ENCODE measurements around the gene PPIG.
"Not testable (repeated sequence)": the region's sequence is repeated elsewhere in the genome, so short reads cannot be mapped to it uniquely, and the experiment has no call there.

- TF ChIP-seq MAX (IDR thresholded peaks at IDR 0.05); CTCF (IDR thresholded peaks at IDR 0.05; ENCODE audit: low read depth, low read length, missing input control); RXRA (IDR thresholded peaks at IDR 0.05); REST (IDR thresholded peaks at IDR 0.05); RAD21 (IDR thresholded peaks at IDR 0.05): not testable (repeated sequence)
Observed at GRCh38 chr2:169686825-169687224, 102.7 kb downstream of the PPIG start.
